Stimulated activated CD8-positive, alpha-beta memory T cell treated with anti-CD3 and anti-CD28 coated beads, Interleukin-4, amount 100 ng/mL, for 24 hours (primary cell): Measurements from ENCODE around the gene RBM5.
"Not testable (repeated sequence)": the region's sequence is repeated elsewhere in the genome, so short reads cannot be mapped to it uniquely, and the experiment has no call there.

Experiments used
- DNase-seq: peaks from one replicate; pipeline ENCODE4 v3.0.0-alpha.2; 2020; ENCODE audit warnings: low read depth

The RBM5 gene

GRCh38 chr3:50088725-50089608 lies at the start of gene RBM5:
Gene RBM5, plus strand, starts transcription at chr3:50088919. Its CDS starts 1,516 bp downstream, at chr3:50090435.
- peak; percentile 89 for DNase-seq

GRCh38 chr3:50044976-50045375 lies 43.7 kb upstream of the RBM5 start:
- no peak for DNase-seq

GRCh38 chr3:50047426-50047825 lies 41.3 kb upstream of the RBM5 start:
- DNase-seq: no peak

- DNase-seq: no peak
Measured at GRCh38 chr3:50050361-50050760, 38.4 kb upstream of the RBM5 start.

GRCh38 chr3:50057756-50058155 lies 31.0 kb upstream of the RBM5 start:
- DNase-seq: no peak

- no peak for DNase-seq
Measured at GRCh38 chr3:50068134-50068533, 20.6 kb upstream of the RBM5 start.

- DNase-seq: no peak
Measured at GRCh38 chr3:50078091-50078490, 10.6 kb upstream of the RBM5 start.

- DNase-seq: no peak
Measured at GRCh38 chr3:50078622-50079021, 10.1 kb upstream of the RBM5 start.

- DNase-seq: not testable (repeated sequence)
Measured at GRCh38 chr3:50084951-50085350, 3.8 kb upstream of the RBM5 start.

GRCh38 chr3:50089609-50089945 lies 858 bp downstream of the RBM5 start:
- no peak for DNase-seq

GRCh38 chr3:50090984-50091383 lies 2.3 kb downstream of the RBM5 start:
- no peak for DNase-seq

- DNase-seq: no peak
Measured at GRCh38 chr3:50095352-50095998, 6.8 kb downstream of the RBM5 start.

GRCh38 chr3:50100386-50100785 lies 11.7 kb downstream of the RBM5 start:
- DNase-seq: no peak

- no peak for DNase-seq
Measured at GRCh38 chr3:50100956-50101845, 12.5 kb downstream of the RBM5 start.

- DNase-seq: no peak
Measured at GRCh38 chr3:50102558-50102957, 13.8 kb downstream of the RBM5 start.

- DNase-seq: no peak
Measured at GRCh38 chr3:50111757-50112156, 23.0 kb downstream of the RBM5 start.

- no peak for DNase-seq
Measured at GRCh38 chr3:50112462-50112861, 23.7 kb downstream of the RBM5 start.

GRCh38 chr3:50117120-50117519 lies 28.4 kb downstream of the RBM5 start:
- DNase-seq: no peak

GRCh38 chr3:50118237-50118636 lies 29.5 kb downstream of the RBM5 start:
- DNase-seq: no peak

- DNase-seq: no peak
Measured at GRCh38 chr3:50119786-50120185, 31.1 kb downstream of the RBM5 start.

- no peak for DNase-seq
Measured at GRCh38 chr3:50120364-50121071, 31.8 kb downstream of the RBM5 start.
